Bronchus fibroblast of lung (primary cell): ENCODE measurements around the gene CXCL10. TPM values are rescaled to one million over a fixed set of nuclear protein-coding genes. Genes with fewer than 3 reads are reported as not detected.

Source experiments
- total RNA-seq: library from RNA; depleted of rRNA; stranded (reverse); fragments of >200 nt; gene quantifications from 2 replicates; pipeline ENCODE4 v1.2.3, GENCODE V29; 2015

The CXCL10 gene
- total RNA-seq = not detected in 2 replicates

DNA sequence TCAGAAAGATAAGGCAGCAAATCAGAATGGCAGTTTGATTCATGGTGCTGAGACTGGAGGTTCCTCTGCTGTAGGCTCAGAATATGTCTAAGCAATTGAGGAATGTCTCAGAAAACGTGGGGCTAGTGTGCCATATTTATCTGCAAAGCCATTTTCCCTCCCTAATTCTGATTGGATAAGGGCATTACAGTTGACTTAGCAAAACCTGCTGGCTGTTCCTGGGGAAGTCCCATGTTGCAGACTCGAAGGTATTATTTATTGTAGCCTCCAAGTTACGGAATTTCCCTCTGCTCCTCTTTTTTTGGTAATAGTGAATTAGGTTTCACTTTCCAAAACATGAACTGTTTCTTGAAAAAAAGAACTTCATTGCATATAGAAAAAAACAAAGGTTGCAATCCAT lies at the start of gene CXCL10:
CXCL10 (minus strand) TSS at position 109 of the 400 bp plus-strand sequence; CDS start at position 43, 66 bp downstream.

GRCh38 chr4:76035799-76036380 lies 12.6 kb upstream of the CXCL10 start, which contains the start of gene CXCL11:
Gene CXCL11 (minus strand): TSS chr4:76036070. CDS start chr4:76035987, 83 bp downstream.

GRCh38 chr4:76007089-76007862 lies 16.0 kb downstream of the CXCL10 start, which contains the start of gene CXCL9:
Gene CXCL9 (minus strand): TSS chr4:76007509. CDS start chr4:76007449, 60 bp downstream.

Other genes with a start within 250 kb of the CXCL10 start
- gene PPEF2, start 121.0 kb downstream of the CXCL10 start, total RNA-seq = not detected in 2 replicates
- gene NAAA, start 82.5 kb downstream of the CXCL10 start, total RNA-seq = 29.4 and 42.7 TPM in 2 replicates
- 23.3 and 25.7 TPM in 2 replicates for gene SDAD1, start 32.6 kb downstream of the CXCL10 start, total RNA-seq
- gene CXCL9, start 16.0 kb downstream of the CXCL10 start, total RNA-seq = not detected in 2 replicates
- not detected in 2 replicates for gene CXCL11, start 12.6 kb upstream of the CXCL10 start, total RNA-seq
- under 0.01 TPM in 1 of 2 replicates, not detected in the other for gene ART3, start 51.2 kb upstream of the CXCL10 start, total RNA-seq
- 42.5 and 49.1 TPM in 2 replicates for gene NUP54, start 124.9 kb upstream of the CXCL10 start, total RNA-seq
- 70.0 and 76.0 TPM in 2 replicates for gene SCARB2, start 190.3 kb upstream of the CXCL10 start, total RNA-seq
- 0.15 and 0.17 TPM in 2 replicates for gene FAM47E, start 228.2 kb upstream of the CXCL10 start, total RNA-seq